IPS-20b (cell line): Measurements from ENCODE around the gene FBXL7.

Source experiments
- H3K27ac ChIP-seq: one replicate; pipeline ENCODE4 v1.5.1; 2013; ENCODE audit warnings: low read length
- H3K27me3 ChIP-seq: 2 replicates; pipeline ENCODE4 v1.6.1; 2013; ENCODE audit warnings: mild to moderate bottlenecking, low read length, inconsistent platforms; ENCODE audit not compliant: insufficient read depth
- H3K36me3 ChIP-seq: 2 replicates; pipeline ENCODE4 v1.6.1; 2013; ENCODE audit warnings: low read depth, mild to moderate bottlenecking, inconsistent platforms, low read length, moderate library complexity; ENCODE audit not compliant: insufficient read depth
- H3K4me1 ChIP-seq: 2 replicates; pipeline ENCODE4 v1.6.1; 2013; ENCODE audit warnings: mild to moderate bottlenecking, control low read depth, inconsistent platforms, low read length, moderate library complexity; ENCODE audit not compliant: insufficient read depth
- H3K4me3 ChIP-seq: 2 replicates; pipeline ENCODE4 v1.5.1; 2013; ENCODE audit warnings: mild to moderate bottlenecking, low read length, inconsistent platforms
- H3K9ac ChIP-seq: 2 replicates; pipeline ENCODE4 v1.6.1; 2013; ENCODE audit warnings: low read depth, mild to moderate bottlenecking, inconsistent platforms, low read length, moderate library complexity
- H3K9me3 ChIP-seq: 2 replicates; pipeline ENCODE4 v1.6.1; 2013; ENCODE audit warnings: mild to moderate bottlenecking, low read depth, low read length, inconsistent platforms; ENCODE audit not compliant: insufficient read depth

FBXL7 gene

DNA sequence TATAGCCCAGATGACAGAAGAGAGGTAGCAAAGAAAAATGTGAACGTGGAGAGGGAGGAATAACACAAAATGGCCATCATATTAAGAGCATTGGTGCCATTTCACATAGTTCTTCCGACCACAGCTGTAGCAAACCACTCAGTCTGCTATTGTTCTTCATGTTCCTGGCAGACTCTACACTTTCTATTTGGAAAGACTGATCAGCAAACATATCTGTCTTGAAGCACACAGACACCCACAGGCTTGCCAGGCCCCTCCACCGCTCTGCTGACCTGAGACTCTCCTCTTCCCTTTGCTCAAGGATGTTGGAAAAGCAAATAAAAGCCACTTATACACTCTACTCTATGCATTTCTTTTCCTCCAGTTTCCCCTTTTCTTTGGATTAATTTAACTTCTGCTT lies 298.0 kb downstream of the FBXL7 start:
- H3K36me3 ChIP-seq = no peaks in the 10 kb centered on the region
- no peaks in the 10 kb centered on the region for H3K27me3 ChIP-seq
- peaks cover 18% of the 10 kb centered on the region; the same call in 1 of the 2 replicates for H3K4me1 ChIP-seq
- H3K4me3 ChIP-seq = no peak overlapping the region
- H3K27ac ChIP-seq = no peak overlapping the region
- H3K9me3 ChIP-seq = 0 out of 2 replicates have a peak, but pooled peaks cover under 1% of the 10 kb centered on the region
- H3K9ac ChIP-seq = no peak overlapping the region

DNA sequence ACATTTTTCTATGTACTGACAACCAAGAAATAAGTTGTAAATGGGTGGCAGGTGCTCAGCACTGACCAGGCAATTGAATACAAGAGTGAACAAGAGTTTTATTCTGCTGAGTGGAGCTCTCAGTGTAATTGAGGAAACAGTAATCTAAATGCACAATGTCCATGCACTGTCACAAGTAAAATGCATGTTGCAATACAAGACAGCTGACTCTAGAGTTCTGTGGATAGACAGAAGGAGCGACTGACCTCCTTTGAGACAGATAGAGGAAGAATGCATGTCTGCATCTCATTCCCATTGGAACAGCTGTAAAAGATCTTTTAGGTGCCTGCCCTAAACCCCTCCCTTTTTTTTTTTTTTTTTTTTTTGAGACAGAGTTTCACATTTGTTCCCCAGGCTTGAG lies 299.0 kb downstream of the FBXL7 start:
- H3K9ac ChIP-seq = no peak overlapping the region
- no peaks in the 10 kb centered on the region for H3K27me3 ChIP-seq
- H3K9me3 ChIP-seq = peaks cover 10% of the 10 kb centered on the region
- H3K27ac ChIP-seq = no peak overlapping the region
- H3K4me3 ChIP-seq = no peak overlapping the region
- peaks cover 15% of the 10 kb centered on the region; the same call in 1 of the 2 replicates for H3K4me1 ChIP-seq
- H3K36me3 ChIP-seq = peaks cover 3% of the 10 kb centered on the region; the same call in 1 of the 2 replicates

DNA sequence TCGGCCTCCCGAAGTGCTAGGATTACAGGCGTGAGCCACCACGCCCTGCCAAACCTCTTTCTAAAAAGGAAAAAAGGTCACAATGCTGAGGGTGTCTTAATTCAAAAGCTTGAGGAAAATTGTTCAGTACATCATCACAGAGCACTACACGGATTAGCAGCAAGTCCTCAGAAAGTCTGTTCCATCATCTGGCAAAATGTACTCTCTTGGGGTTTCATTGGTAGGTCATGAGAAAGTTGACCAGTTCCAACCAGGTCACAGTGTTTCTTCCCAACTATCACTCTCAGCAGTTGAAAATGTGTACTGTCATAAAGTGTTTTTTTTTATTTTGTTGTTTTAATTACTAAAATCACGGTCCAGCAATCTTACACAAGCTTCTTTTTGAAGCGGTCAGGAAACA lies 299.6 kb downstream of the FBXL7 start:
- no peaks in the 10 kb centered on the region for H3K27me3 ChIP-seq
- no peak overlapping the region for H3K4me3 ChIP-seq
- peaks cover 9% of the 10 kb centered on the region; the same call in 1 of the 2 replicates for H3K4me1 ChIP-seq
- no peak overlapping the region for H3K27ac ChIP-seq
- no peak overlapping the region for H3K9ac ChIP-seq
- H3K36me3 ChIP-seq = peaks cover 3% of the 10 kb centered on the region; the same call in 1 of the 2 replicates
- peaks cover 16% of the 10 kb centered on the region for H3K9me3 ChIP-seq

DNA sequence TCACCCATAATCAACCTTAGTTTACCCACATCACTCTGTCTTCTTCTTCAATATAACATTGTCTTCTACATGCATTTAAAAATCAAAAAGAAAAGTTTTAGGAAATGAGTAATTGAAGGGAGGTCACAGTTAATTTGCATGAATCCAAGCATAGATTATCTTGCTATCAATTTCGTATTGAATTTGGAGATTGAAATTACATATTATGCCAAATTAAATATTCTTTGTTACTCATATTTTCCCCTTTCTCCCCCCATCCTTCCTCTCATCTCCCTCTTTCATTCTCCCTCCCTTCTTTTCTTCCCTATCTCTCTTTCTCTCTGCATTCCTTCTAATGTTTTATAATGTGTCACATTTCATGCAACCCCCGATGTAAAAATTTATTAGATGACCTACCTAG lies 303.3 kb downstream of the FBXL7 start:
- H3K9me3 ChIP-seq = peaks cover 26% of the 10 kb centered on the region
- no peaks in the 10 kb centered on the region for H3K4me1 ChIP-seq
- peaks cover 3% of the 10 kb centered on the region; the same call in 1 of the 2 replicates for H3K36me3 ChIP-seq

DNA sequence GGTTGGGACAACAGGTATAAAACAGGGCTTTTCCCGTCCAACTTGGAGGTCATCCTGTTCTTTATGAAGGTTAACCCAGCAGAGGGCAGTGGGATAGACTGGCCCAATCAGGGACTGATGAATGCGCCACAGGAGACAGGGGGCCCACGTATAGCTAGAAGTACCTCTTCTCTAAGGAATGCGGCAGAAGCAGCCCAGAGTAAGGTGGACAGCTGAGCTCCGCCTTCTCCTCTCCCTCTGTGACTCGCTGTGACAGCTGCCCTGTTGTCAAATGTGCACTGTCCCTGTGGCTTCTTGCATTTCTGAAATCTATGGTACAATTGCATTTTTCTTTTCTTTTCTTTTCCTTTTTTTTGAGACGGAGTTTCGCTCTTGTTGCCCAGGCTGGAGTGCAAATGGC lies 306.6 kb downstream of the FBXL7 start:
- Histone ChIP-seq H3K27me3 (no peaks in the 10 kb centered on the region), H3K4me3 (no peak overlapping the region), H3K9ac (no peak overlapping the region), H3K4me1 (no peaks in the 10 kb centered on the region), H3K36me3 (peaks cover 3% of the 10 kb centered on the region; the same call in 1 of the 2 replicates), H3K27ac (no peak overlapping the region), H3K9me3 (peaks cover 26% of the 10 kb centered on the region)

More for the DNA sequence above, 303.3 kb downstream of the FBXL7 start:
- Histone ChIP-seq H3K27ac (no peak overlapping the region), H3K27me3 (no peaks in the 10 kb centered on the region), H3K4me3 (no peak overlapping the region), H3K9ac (no peak overlapping the region)

DNA sequence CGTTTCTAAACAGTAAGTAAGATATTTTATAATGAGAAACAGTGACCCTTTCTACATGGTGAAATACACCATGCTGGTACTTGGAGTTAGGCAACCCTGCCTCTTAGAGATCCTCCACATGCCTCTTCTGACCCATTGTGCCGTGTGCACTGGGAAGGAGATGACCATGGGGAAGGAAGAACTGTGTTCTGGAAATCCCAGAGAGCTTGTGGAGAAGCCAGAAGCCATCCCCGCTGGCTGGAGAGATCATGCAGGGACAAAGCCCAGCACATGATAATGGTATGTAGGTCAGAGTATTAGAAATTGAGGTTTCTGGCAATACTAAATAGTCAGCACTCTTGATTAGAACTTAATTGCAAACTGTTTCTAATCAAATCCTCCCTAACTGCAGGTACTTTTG lies 307.3 kb downstream of the FBXL7 start:
- H3K4me1 ChIP-seq = no peaks in the 10 kb centered on the region
- no peak overlapping the region for H3K4me3 ChIP-seq

DNA sequence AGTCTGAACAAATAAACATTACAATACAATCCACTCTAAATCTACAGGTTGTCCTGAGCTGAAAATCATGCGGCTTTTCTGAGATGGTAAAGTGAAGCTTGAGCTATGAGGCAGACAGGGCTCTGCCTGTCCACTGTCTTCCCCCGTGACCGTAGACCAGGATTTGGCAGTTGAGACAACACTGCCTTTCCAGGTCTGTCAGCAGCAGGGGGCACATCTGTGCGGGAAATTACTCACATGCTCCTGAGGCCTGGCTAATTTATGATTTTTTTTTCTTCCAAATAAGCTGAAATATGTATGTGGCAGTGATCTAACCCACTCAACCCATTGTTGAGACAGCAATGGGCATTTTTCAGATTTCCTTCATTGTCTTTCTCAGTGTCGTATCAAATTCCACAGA lies 307.9 kb downstream of the FBXL7 start:
- Histone ChIP-seq H3K27ac (no peak overlapping the region), H3K27me3 (no peaks in the 10 kb centered on the region), H3K36me3 (peaks cover 3% of the 10 kb centered on the region; the same call in 1 of the 2 replicates), H3K4me3 (no peak overlapping the region), H3K9ac (no peak overlapping the region), H3K9me3 (peaks cover 26% of the 10 kb centered on the region), H3K4me1 (no peaks in the 10 kb centered on the region)

More for the DNA sequence above, 307.3 kb downstream of the FBXL7 start:
- Histone ChIP-seq H3K9me3 (peaks cover 26% of the 10 kb centered on the region), H3K27me3 (no peaks in the 10 kb centered on the region), H3K36me3 (peaks cover 3% of the 10 kb centered on the region; the same call in 1 of the 2 replicates), H3K27ac (no peak overlapping the region), H3K9ac (no peak overlapping the region)

DNA sequence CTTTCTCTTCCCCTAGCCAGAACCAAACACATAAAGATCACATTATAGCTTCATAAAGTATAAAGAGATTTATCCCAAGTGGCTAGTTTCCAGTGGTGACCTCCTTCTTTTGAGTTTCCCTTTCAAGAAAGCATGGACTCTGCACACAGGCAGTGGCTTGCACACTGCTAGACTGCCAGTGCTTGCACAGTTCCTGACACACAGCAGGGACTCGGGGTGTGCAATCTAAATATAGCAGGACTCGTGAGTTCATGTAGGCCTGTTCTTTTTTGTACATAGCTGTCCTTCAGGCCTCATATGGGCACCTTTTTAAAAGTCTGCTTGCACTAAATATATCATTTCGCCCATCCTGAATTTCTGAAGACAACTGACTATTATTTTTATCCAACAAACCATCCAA lies 308.6 kb downstream of the FBXL7 start:
- Histone ChIP-seq H3K27ac (no peak overlapping the region), H3K4me1 (no peaks in the 10 kb centered on the region), H3K9ac (no peak overlapping the region), H3K36me3 (peaks cover 1% of the 10 kb centered on the region; the same call in 1 of the 2 replicates), H3K4me3 (no peak overlapping the region), H3K27me3 (no peaks in the 10 kb centered on the region), H3K9me3 (peaks cover 20% of the 10 kb centered on the region)

DNA sequence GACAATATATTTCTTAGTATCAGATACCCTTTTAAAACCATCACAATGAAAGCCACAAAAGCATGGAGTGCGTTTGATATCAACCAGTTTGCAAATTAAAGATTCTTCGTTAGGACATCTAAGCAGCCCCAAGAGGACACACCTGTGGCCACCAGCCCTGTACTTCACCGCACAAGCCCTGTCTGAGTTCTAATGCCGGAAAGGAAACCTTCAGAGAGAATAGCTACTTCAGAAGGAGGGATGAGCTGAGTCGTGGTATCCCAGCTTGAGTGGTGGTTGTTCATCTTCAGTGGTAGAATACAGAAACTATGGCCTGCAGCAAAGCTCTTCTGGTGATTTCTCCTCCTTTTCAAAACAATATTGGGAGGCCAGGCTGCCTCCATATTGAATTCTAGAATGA lies 319.6 kb downstream of the FBXL7 start:
- Histone ChIP-seq H3K9ac (no peak overlapping the region), H3K36me3 (no peaks in the 10 kb centered on the region), H3K27me3 (no peaks in the 10 kb centered on the region), H3K4me3 (no peak overlapping the region), H3K4me1 (no peaks in the 10 kb centered on the region), H3K9me3 (peaks cover 5% of the 10 kb centered on the region; the same call in 1 of the 2 replicates), H3K27ac (no peak overlapping the region)

DNA sequence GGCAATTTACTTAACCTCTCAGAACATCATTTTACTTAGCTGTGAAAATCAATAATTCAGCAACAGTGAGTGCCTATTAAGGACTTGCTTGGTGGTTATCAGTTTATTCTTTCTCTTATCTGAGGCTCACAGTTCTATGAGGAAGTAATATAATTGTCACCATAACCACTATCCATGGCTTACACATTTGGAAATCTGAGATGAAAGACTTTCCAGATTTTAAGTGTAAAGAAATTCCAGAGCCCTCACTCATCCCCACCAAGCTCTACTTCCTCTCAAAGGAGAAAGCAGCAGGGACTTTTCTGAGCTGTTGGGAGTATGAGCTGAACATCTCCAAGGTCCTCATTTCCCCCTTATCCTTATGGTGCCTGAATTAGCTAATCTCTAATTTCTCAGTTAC lies 321.5 kb downstream of the FBXL7 start:
- Histone ChIP-seq H3K4me1 (0 out of 2 replicates have a peak, but pooled peaks cover 2% of the 10 kb centered on the region), H3K9ac (no peak overlapping the region), H3K27ac (no peak overlapping the region), H3K9me3 (peaks cover 5% of the 10 kb centered on the region; the same call in 1 of the 2 replicates), H3K27me3 (no peaks in the 10 kb centered on the region), H3K4me3 (no peak overlapping the region), H3K36me3 (no peaks in the 10 kb centered on the region)

DNA sequence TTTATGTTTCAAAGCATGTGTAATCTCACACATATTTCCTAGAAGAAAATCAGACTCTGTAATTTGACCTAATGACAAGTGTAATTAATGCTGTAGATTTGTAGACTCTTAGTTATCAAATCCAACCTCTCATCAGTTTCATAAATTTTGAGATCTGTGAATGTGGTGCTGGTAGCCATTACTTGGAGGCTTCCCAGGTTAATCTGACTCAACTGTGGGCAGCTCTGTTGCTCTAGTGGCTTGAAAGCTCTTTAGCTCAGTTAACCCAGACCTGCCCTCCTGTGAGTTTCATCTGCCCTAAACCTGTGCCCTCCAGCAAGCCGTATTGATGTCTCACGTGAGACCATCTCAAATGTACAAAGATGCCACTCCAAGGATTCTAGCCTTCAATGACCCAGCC lies 323.4 kb downstream of the FBXL7 start:
- no peaks in the 10 kb centered on the region for H3K9me3 ChIP-seq
- H3K4me1 ChIP-seq = 0 out of 2 replicates have a peak, but pooled peaks cover 2% of the 10 kb centered on the region
- no peak overlapping the region for H3K4me3 ChIP-seq
- no peaks in the 10 kb centered on the region for H3K36me3 ChIP-seq
- no peak overlapping the region for H3K27ac ChIP-seq
- no peak overlapping the region for H3K9ac ChIP-seq
- no peaks in the 10 kb centered on the region for H3K27me3 ChIP-seq

DNA sequence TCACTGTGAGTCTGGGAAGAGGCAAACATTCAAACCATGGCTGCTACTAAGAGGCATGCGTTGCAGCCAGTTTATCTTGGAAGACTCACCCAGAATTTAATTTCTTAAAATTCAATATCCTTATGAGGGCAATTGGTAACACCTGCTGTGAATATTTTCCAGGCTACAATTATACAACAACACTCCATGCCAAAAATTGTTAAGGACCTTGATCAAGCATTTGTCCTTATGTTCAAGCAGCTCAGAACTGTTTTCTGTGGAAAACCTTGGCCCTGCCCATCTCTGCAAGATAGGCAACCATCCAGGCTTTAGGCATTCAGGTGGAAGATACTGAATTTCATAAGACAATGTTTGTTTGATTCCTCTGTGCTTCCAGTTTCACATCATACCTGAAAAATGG lies 327.8 kb downstream of the FBXL7 start:
- no peaks in the 10 kb centered on the region for H3K9me3 ChIP-seq
- H3K36me3 ChIP-seq = no peaks in the 10 kb centered on the region
- no peak overlapping the region for H3K4me3 ChIP-seq
- no peaks in the 10 kb centered on the region for H3K27me3 ChIP-seq
- H3K27ac ChIP-seq = no peak overlapping the region
- 0 out of 2 replicates have a peak, but pooled peaks cover 2% of the 10 kb centered on the region for H3K4me1 ChIP-seq
- H3K9ac ChIP-seq = no peak overlapping the region
